ENCODE measurements around the gene RIPPLY1. TPM values are rescaled to one million over a fixed set of nuclear protein-coding genes. Genes with fewer than 3 reads are reported as not detected.

Gene RIPPLY1
- total and polyA plus RNA-seq, 8 donors: 0.28 to 0.40 (median 0.36) TPM; not detected in 2

GRCh38 chrX:106931831-106932491, 28.8 kb upstream of the RIPPLY1 start:
- no peak for ATAC-seq
- H3K4me1 ChIP-seq: peaks cover 0 to 4% of the 10 kb centered on the region in 2 donors
- intact Hi-C loops (cut with DNase I): no loop called here

GRCh38 chrX:106928227-106928626, 25.1 kb upstream of the RIPPLY1 start:
- TF ChIP-seq CTCF (IDR thresholded peaks at IDR 0.05): no peak
- Histone ChIP-seq H3K4me3 (no peak overlapping the region), H3K4me1 (peaks cover 0 to 4% of the 10 kb centered on the region in 2 donors), H3K27me3 (no peaks in the 10 kb centered on the region), H3K27ac (no peak overlapping the region), H3K9me3 (no peaks in the 10 kb centered on the region), H3K36me3 (no peaks in the 10 kb centered on the region)
- intact Hi-C loops (cut with DNase I): no loop called here
- DNase-seq: no peak
- no peak for ATAC-seq

More at GRCh38 chrX:106931831-106932491, 28.8 kb upstream of the RIPPLY1 start:
- Histone ChIP-seq H3K9me3 (no peaks in the 10 kb centered on the region), H3K36me3 (no peaks in the 10 kb centered on the region), H3K27ac (no peak overlapping the region), H3K4me3 (no peak overlapping the region), H3K27me3 (peaks cover 0 to 5% of the 10 kb centered on the region in 2 donors)
- DNase-seq: no peak
- TF ChIP-seq CTCF (IDR thresholded peaks at IDR 0.05): no peak

- peak; percentile 43 for ATAC-seq
- intact Hi-C loops (cut with DNase I): no loop called here
- DNase-seq: no peak
- no peaks in the 10 kb centered on the region for H3K9me3 ChIP-seq
- H3K4me3 ChIP-seq: no peak overlapping the region
- TF ChIP-seq CTCF (IDR thresholded peaks at IDR 0.05): no peak
- no peaks in the 10 kb centered on the region for H3K4me1 ChIP-seq
- H3K27me3 ChIP-seq: no peaks in the 10 kb centered on the region
- no peaks in the 10 kb centered on the region for H3K36me3 ChIP-seq
- H3K27ac ChIP-seq: no peak overlapping the region
Measured at GRCh38 chrX:106927700-106928099, 24.6 kb upstream of the RIPPLY1 start.

- H3K36me3 ChIP-seq: no peaks in the 10 kb centered on the region
- H3K9me3 ChIP-seq: no peaks in the 10 kb centered on the region
- intact Hi-C loops (cut with DNase I): no loop called here
- ATAC-seq: no peak
- no peak overlapping the region for H3K27ac ChIP-seq
- no peaks in the 10 kb centered on the region for H3K4me1 ChIP-seq
- no peak for TF ChIP-seq CTCF (IDR thresholded peaks at IDR 0.05)
- H3K27me3 ChIP-seq: no peaks in the 10 kb centered on the region
- no peak for DNase-seq
- no peak overlapping the region for H3K4me3 ChIP-seq
Measured at GRCh38 chrX:106927023-106927422, 23.9 kb upstream of the RIPPLY1 start.

- Histone ChIP-seq H3K27me3 (no peaks in the 10 kb centered on the region), H3K27ac (no peak overlapping the region), H3K4me3 (no peak overlapping the region), H3K36me3 (no peaks in the 10 kb centered on the region), H3K9me3 (no peaks in the 10 kb centered on the region), H3K4me1 (no peaks in the 10 kb centered on the region)
- intact Hi-C loops (cut with DNase I): no loop called here
- ATAC-seq: peak; percentile 77
- TF ChIP-seq CTCF (IDR thresholded peaks at IDR 0.05): no peak
- no peak for DNase-seq
Measured at GRCh38 chrX:106921637-106922036, 18.5 kb upstream of the RIPPLY1 start.
